Keratinocyte (primary cell): ENCODE measurements around the gene RAD18.

Experiments used
- CTCF ChIP-seq, 3 experiments: IDR thresholded peaks in 1 of 3; conservative IDR thresholded peaks in 1 of 3; optimal IDR thresholded peaks in 1 of 3; 2 replicates in 2 of 3; 3 replicates in 1 of 3; pipeline versions ENCODE3 to v1.5.1; 2011; ENCODE audit warnings: low read length in 3 of 3, mild to moderate bottlenecking in 3 of 3, moderate library complexity in 2 of 3, control low read depth in 1 of 3, inconsistent platforms in 1 of 3; ENCODE audit not compliant: insufficient read depth in 2 of 3; ENCODE audit errors: extremely low read depth in 1 of 3
- EZH2 ChIP-seq: IDR thresholded peaks from one replicate; pipeline ENCODE4 v1.6.1; 2012; ENCODE audit warnings: inconsistent platforms, mild to moderate bottlenecking, low read length, moderate library complexity

DNA sequence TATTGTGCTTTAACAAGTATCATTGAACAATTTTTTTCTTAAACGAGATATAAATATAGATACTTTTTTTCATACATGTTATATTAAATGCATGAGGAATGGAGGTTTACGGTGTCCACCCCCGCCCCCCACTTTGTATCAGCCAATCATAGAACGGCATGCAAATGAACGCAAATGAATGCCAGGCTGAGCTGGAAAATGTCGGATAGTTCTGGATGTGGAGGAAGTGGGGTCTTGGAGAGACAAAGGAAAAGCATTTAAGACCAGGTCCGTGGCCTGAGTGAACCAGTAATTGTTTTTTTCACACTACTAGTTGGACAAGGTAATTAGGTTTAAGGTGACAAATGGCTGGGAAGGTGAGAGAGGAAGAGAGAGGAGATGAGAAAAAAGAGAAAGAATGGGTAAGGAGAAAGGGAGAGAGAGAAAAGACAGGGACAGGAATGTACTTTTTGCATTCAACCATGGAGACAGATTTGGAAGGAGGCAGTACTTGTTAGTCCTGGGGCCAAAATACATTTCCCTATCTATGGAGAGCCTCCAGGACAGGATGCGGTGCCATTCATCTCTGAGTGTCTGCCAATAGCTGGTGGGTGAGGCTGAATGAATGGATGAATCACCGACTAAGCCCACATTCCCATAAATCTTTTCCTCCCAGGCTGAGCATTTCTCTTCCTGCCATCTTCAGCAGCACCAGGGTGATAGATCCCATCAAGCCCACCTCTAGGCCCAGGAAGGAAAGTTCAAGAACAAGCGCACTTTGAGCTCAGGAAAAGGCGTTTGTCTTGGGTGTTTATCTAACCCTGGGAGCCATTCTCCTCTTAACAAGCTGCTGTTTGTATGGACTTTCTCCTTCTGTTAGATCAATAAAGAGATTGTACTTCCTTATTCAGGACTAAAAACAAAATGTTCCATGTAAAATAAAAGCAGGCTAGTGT is 1.4 kb upstream of the RAD18 start:
- TF ChIP-seq CTCF (optimal IDR thresholded peaks at IDR 0.05 in 1 of 3, IDR thresholded peaks at IDR 0.05 in 1 of 3, conservative IDR thresholded peaks at IDR 0.05 in 1 of 3; ENCODE audit: extremely low read depth in 1 of 3, insufficient read depth in 2 of 3, low read length in 3 of 3) (no peak), EZH2 (no peak)
